SKM-1 treated with dmso at 0.1 percent for 144 hours (cell line): ENCODE measurements around the gene RCOR2.
"Not testable (repeated sequence)": the region's sequence is repeated elsewhere in the genome, so short reads cannot be mapped to it uniquely, and the experiment has no call there.

Source experiments
- DNase-seq: peaks from one replicate; lab custom pipeline; 2025; ENCODE audit not compliant: unreplicated experiment; lab: John Stamatoyannopoulos, UW

RCOR2 gene

DNA sequence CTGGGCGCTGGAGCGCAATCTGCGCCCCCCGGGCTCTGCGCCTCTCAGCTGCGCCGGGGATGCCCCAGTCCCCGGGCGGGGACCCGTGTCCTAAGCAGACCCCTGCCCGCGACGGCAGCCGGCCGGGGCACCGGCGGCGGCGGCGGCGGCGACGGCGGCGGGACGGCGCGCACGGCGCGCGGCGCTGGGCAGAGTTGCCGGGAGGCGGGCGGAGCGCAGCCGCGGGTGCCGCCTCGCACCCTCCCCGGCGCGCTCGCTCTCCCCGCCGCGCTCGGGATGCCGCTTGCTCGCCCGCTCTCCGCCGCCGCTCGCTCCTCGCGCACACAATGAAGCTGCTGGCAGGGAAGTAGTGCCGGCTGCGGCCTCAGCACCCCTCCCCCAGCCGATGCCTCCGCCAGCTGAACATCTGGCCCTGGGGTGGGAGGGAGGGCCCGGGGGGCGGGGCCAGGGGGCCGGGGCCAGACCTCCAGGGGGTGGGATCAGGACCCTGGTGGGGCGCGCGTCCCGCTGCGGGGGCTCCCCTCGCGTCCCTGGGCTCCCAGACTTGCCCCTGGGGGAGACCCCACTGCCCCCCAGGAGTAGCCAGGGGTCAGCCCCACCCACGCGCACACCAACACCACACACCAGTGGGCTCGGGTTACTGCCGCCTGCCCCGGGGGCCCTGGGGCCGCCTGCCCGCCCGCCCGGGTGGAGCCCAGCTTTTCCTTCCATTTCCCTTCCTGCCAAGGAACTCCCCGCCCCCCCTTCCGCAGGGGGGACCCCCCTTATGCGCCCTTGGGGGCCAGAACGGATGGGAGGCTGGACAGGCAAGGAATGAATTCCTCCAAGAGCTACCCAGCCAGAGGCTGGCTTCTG lies at the start of gene RCOR2:
Gene RCOR2 (minus strand): TSS at position 328 of the 855 bp plus-strand sequence. CDS start 708 bp downstream, outside the sequence.
- peak; percentile 65 for DNase-seq

DNA sequence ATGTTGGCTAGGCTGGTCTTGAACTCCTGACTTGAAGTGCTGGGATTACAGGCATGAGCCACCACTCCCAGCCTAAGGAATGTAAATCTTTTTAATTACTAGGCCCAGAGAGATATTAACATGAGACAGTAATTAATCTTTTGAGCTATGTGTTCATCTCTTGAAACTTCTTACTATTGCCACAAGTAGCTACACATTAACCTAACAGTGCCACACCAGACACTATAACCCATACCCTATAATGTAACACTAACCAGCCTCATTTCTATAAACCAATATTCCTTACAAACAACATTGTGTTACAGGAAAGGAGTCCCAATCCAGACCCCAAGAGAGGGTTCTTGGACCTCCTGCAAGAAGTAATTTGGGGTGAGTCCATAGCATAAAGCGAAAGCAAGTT lies 49.5 kb upstream of the RCOR2 start:
- DNase-seq: no peak

GRCh38 chr11:63963895-63964294 lies 46.9 kb upstream of the RCOR2 start:
- not testable (repeated sequence) for DNase-seq

DNA sequence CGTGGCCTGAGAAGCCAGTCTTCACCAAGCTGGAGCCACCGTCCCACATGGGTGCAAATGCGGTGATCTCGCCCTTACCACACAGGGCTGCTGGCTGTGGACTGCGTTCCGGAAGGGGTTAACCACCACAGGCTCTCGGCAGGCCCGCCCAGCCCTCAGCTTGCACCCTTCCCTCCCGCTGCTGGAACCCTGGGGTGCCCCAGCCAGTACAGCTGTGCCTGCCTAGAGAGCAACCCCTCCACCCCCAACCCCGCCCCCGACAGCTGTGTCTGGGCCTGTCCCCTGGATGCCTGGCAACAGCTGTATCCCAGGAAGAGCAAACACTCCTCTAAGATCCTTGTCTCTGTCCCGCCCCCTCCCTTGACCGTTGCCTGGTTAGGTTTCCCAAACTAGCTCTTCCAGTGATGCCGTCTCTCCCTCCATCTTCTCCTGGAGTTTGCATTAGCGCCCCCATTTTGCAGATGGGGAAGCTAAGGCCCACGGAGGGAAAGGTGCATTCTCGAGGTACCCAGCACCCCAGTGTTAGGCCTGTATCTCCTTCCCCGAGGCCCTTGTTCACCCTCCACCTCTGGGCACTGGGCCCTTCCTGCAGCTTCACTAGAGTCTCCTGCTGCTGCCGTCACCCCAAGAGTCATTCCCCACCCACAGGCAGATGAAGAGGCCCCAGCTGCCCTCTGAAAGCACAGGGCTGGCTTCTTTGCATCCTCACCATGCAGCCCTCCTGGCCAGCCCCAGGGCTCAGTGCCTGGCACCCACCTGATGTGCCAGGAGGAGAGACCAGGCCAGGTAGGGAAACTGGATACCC lies 44.8 kb upstream of the RCOR2 start:
- no peak for DNase-seq

- DNase-seq: no peak
These were observed 41.0 kb upstream of the RCOR2 start for GRCh38 chr11:63958008-63958407.

DNA sequence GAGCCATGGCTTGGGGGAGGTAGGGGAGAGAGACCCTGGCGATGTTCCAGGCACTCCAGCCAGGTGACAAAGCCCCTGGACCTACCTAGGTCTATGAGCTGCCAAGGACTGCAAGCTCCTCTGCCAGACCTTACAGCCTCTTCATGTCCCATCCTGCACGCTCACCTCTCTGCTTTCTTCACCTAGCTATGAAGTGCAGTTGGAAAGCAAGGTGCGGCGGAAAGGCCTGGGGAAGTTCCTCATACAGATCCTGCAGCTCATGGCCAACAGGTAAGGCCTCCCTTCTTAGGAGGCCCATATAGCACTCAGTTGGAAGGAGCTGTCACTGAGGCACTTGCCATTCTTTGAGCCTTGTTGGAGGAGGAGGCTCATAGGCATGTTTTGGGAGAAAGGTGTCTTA lies 35.6 kb upstream of the RCOR2 start:
- no peak for DNase-seq

GRCh38 chr11:63951779-63952536 lies 35.0 kb upstream of the RCOR2 start:
- peak; percentile 46 for DNase-seq

DNA sequence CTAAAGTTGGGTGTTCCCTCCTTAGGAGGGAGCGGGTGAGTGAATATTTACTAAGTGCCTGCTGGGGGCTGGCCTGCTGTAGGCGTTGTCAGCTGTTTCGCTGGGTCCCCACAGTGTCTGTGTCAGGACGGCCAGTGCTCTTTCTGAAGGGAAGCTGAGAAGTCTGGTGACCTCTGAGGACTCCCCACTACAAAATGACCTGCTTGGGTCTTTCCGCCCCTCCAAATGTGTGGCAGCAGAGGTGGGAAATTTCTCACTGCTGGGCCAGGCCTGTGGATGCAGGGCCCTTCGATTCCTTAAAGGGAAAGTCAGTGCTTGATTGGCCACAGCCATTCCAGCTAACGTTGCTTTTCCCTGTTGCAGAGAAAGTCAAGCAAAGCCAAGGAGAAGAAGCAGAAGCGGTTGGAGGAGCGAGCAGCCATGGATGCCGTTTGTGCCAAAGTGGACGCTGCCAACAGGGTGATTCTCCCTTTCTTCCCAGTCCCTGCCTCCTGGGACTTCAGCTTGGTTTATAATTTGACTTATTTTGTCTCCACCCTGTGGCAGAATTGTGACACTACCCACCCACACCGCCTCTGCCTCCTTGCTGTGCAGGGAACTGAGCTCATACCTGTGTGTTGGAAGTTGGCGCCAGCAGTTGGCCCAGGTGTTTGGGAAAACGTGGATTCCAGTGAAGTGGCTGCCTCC lies 28.7 kb upstream of the RCOR2 start:
- peak; percentile 36 for DNase-seq

DNA sequence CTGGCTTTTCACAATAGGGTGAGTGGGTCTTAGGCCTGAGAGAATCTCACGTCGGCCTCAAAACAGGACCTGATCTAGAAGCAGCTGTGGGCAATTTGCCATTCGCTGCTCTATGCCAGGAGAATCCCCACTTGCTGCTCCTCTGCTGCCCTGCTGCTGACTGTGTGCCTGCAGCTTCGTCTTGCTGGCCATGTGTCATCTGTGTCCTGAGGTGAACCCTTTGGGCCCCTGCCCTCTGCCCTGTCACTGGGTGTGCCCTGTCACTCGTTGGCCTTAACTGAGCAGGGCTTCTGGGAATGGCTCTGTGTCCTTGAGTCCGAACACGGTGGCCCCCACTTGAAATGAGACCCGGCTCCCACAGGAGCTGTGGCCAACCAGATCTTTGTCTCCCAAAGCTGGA lies 28.0 kb upstream of the RCOR2 start:
- no peak for DNase-seq

- no peak for DNase-seq
These were observed 25.8 kb upstream of the RCOR2 start for GRCh38 chr11:63942803-63943202.

- no peak for DNase-seq
These were observed 24.9 kb upstream of the RCOR2 start for GRCh38 chr11:63941901-63942300.

GRCh38 chr11:63940786-63941185 lies 23.8 kb upstream of the RCOR2 start:
- DNase-seq: peak; percentile 67

- no peak for DNase-seq
These were observed 22.5 kb upstream of the RCOR2 start for GRCh38 chr11:63939397-63939891.

- DNase-seq: peak; percentile 93
These were observed 21.8 kb upstream of the RCOR2 start, which contains the start of gene NAA40 for GRCh38 chr11:63938479-63939396. Gene NAA40, plus strand, starts transcription at chr11:63939002. Its CDS starts 95 bp downstream, at chr11:63939097.

DNA sequence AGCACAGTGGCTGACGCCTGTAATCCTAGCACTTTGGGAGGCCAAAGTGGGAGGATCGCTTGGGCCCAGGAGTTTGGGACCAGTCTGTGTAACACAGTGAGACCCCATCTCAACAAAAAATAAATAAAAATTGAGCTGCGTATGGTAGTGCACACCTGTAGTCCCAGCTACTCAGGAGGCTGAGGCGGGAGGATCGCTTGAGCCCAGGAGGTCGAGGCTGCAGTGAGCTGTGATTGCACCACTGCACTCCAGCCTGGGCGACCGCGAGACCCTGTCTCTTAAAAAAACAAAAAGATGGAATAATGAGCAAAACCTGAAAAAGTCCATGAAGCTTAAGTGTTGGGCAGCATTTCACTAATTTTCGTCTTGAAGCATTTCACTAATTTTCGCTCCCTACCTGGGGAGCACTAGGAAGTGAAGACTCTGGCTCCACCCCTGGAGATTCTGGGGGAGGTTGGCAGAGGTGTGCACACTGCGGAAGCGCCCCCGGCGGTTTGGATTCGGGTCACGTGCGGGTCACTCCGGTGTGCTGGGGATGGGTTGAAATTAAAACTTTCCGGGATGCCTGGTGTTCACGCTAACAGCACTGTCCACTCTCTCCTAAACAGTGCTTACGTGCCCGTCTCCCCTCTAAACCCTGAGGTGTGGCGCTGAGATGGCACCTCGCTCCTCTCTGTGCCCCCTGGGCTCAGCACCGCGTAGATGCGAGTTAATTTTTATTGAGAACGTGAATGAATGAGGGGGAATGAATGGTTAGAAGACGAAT lies 20.9 kb upstream of the RCOR2 start:
- DNase-seq: no peak

- DNase-seq: no peak
These were observed 16.5 kb upstream of the RCOR2 start for GRCh38 chr11:63933459-63933858.

GRCh38 chr11:63931876-63932275 lies 14.9 kb upstream of the RCOR2 start:
- DNase-seq: no peak

- DNase-seq: no peak
These were observed 14.1 kb upstream of the RCOR2 start for GRCh38 chr11:63931045-63931444.

- DNase-seq: no peak
These were observed 12.7 kb upstream of the RCOR2 start for GRCh38 chr11:63929616-63930015.
